Measurements from ENCODE around the gene SYTL1.

SYTL1 gene

GRCh38 chr1:27349784-27350662 is 8.2 kb downstream of the SYTL1 start:
- DNase-seq, result no peak

- DNase-seq, result no peak
Measured at GRCh38 chr1:27350663-27351540, 9.1 kb downstream of the SYTL1 start.

GRCh38 chr1:27351541-27352107 is 9.8 kb downstream of the SYTL1 start:
- no peak for DNase-seq

- DNase-seq, result no peak
Measured at GRCh38 chr1:27353166-27353565, 11.3 kb downstream of the SYTL1 start.

- DNase-seq, result no peak
Measured at GRCh38 chr1:27353629-27354028, 11.8 kb downstream of the SYTL1 start.

- no peak for DNase-seq
Measured at GRCh38 chr1:27355683-27356082, 13.9 kb downstream of the SYTL1 start.

GRCh38 chr1:27356277-27356618 is 14.4 kb downstream of the SYTL1 start:
- no peak for DNase-seq

GRCh38 chr1:27356619-27357280 is 14.9 kb downstream of the SYTL1 start:
- peak; percentile 40 for DNase-seq

- DNase-seq, result peak; percentile 80
Measured at GRCh38 chr1:27357281-27358037, 15.6 kb downstream of the SYTL1 start.

GRCh38 chr1:27358038-27358927 is 16.5 kb downstream of the SYTL1 start:
- DNase-seq, result no peak

GRCh38 chr1:27358928-27359313 is 17.1 kb downstream of the SYTL1 start:
- no peak for DNase-seq

- DNase-seq, result no peak
Measured at GRCh38 chr1:27359822-27360158, 18.0 kb downstream of the SYTL1 start.

GRCh38 chr1:27360159-27361043 is 18.6 kb downstream of the SYTL1 start:
- DNase-seq, result peak; percentile 43

- no peak for DNase-seq
Measured at GRCh38 chr1:27361044-27361402, 19.2 kb downstream of the SYTL1 start.

- DNase-seq, result no peak
Measured at GRCh38 chr1:27361553-27361952, 19.7 kb downstream of the SYTL1 start.

- no peak for DNase-seq
Measured at GRCh38 chr1:27363766-27364695, 22.2 kb downstream of the SYTL1 start.

GRCh38 chr1:27364696-27365371 is 23.0 kb downstream of the SYTL1 start:
- DNase-seq, result no peak

GRCh38 chr1:27365372-27366112 is 23.7 kb downstream of the SYTL1 start:
- peak; percentile 78 for DNase-seq
